ENCODE results near the gene ZNF419.
"Not testable (repeated sequence)": the region's sequence is repeated elsewhere in the genome, so short reads cannot be mapped to it uniquely, and the experiment has no call there.

ZNF419 gene

DNA sequence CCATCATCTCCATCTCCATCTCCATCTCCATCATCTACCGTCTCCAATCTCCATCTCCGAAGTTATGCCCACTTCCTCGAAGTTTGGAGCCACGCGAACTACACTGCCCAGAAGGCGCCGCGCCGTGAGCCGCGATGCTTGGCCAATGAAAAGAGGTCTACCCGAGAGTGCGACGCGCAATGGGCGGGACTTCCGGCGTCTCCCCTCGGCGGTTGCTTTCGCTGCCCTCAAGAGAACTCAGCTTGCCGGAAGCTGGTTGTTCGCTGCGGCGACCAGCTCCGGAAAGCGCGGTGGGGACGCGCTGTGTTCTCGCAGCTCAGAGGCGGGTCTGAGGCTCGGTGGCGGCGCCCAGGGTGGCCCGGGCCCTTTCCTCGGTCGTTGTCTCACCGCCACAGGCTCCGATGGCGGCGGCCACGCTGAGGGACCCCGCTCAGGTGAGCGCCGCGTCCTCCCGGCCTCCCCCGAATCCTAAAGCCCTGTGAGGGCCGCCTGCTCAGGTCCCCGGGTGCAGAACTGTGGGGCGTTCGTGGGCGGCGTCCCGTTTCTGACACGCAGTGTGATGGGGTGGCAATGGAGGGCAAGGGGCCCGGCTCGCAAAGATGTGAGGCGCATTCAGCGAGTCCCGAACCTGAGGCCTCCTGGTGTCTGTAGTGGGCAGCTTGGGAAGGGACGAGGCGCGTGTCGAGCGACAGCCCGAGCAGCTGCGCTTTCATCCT lies 12.3 kb downstream of the ZNF419 start, which contains the start of gene ZNF773:
TSS of gene ZNF773 (plus strand) at position 259 of the 716 bp plus-strand sequence. CDS start at position 402, 143 bp downstream.
- FAIRE-seq (peak; percentile 98), DNase-seq (ENCODE audit: insufficient read length) (peak; percentile 79)
- TF ChIP-seq TAF1 (IDR thresholded peaks at IDR 0.05; ENCODE audit: borderline replicate concordance, low read depth, low read length) (peak; percentile 51; the same call in 1 of the 2 replicates), POLR2AphosphoS5 (IDR thresholded peaks at IDR 0.05; ENCODE audit: low read depth, low read length) (peak; percentile 84), POLR2A (IDR thresholded peaks at IDR 0.05; ENCODE audit: low read depth, low read length) (peak; percentile 92)

- not testable (repeated sequence) for FAIRE-seq; DNase-seq (ENCODE audit: insufficient read length)
Measured at GRCh38 chr19:57500400-57500799, 12.8 kb downstream of the ZNF419 start.

- TF ChIP-seq TAF1 (IDR thresholded peaks at IDR 0.05; ENCODE audit: borderline replicate concordance, low read depth, low read length) (no peak), POLR2A (IDR thresholded peaks at IDR 0.05; ENCODE audit: low read depth, low read length) (no peak), POLR2AphosphoS5 (IDR thresholded peaks at IDR 0.05; ENCODE audit: low read depth, low read length) (no peak)
- DNase-seq (ENCODE audit: insufficient read length) (no peak), FAIRE-seq (no peak)
Measured at GRCh38 chr19:57506163-57506562, 18.6 kb downstream of the ZNF419 start.

- TF ChIP-seq POLR2AphosphoS5 (IDR thresholded peaks at IDR 0.05; ENCODE audit: low read depth, low read length): no peak
- no peak for TF ChIP-seq TAF1 (IDR thresholded peaks at IDR 0.05; ENCODE audit: borderline replicate concordance, low read depth, low read length)
- TF ChIP-seq POLR2A (IDR thresholded peaks at IDR 0.05; ENCODE audit: low read depth, low read length): no peak
- DNase-seq (ENCODE audit: insufficient read length) (no peak), FAIRE-seq (no peak)
Measured at GRCh38 chr19:57511484-57511883, 23.9 kb downstream of the ZNF419 start.

DNA sequence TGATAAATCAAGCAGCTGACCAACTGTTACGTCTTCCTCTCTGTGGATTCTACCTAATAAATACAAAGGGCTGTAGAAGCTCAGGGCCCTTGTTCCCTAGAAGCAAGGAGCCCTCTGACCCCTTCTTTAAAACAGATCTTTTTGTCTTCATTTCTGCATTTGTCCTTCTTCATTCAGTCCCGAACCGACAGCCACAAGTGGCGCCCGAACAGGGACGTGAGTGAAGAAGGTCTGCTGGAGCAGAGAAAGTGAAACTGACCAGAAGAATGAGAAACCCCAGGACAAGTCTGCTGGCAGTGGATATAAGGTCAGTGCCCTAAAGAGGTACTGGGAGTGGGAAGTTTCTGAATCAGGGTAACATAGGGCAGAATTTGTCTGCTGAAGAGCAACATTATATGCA lies 25.3 kb downstream of the ZNF419 start:
- FAIRE-seq (no peak), DNase-seq (ENCODE audit: insufficient read length) (no peak)
- TF ChIP-seq TAF1 (IDR thresholded peaks at IDR 0.05; ENCODE audit: borderline replicate concordance, low read depth, low read length): no peak
- no peak for TF ChIP-seq POLR2A (IDR thresholded peaks at IDR 0.05; ENCODE audit: low read depth, low read length)
- no peak for TF ChIP-seq POLR2AphosphoS5 (IDR thresholded peaks at IDR 0.05; ENCODE audit: low read depth, low read length)

GRCh38 chr19:57515255-57515654 lies 27.7 kb downstream of the ZNF419 start:
- DNase-seq (ENCODE audit: insufficient read length) (no peak), FAIRE-seq (no peak)
- TF ChIP-seq TAF1 (IDR thresholded peaks at IDR 0.05; ENCODE audit: borderline replicate concordance, low read depth, low read length): no peak
- TF ChIP-seq POLR2A (IDR thresholded peaks at IDR 0.05; ENCODE audit: low read depth, low read length): no peak
- no peak for TF ChIP-seq POLR2AphosphoS5 (IDR thresholded peaks at IDR 0.05; ENCODE audit: low read depth, low read length)

DNA sequence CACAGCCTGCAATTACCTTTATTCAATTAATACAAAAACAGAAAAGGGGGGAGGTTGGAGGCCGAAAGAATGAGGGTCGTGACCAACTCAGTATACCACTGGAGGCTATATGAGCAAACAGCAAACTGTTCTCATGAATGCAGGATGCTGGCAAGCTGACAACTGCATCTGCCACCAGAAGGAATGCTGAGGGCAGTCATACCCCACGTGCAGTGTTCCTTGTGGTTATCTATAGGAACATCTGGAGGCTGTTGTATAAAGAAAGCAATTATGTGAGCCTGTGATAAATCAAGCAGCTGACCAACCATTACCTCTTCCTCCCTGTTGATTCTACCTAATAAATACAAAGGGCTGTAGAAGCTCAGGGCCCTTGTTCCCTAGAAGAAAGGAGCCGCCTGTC lies 30.5 kb downstream of the ZNF419 start:
- DNase-seq (ENCODE audit: insufficient read length); FAIRE-seq: not testable (repeated sequence)

GRCh38 chr19:57527136-57527881 lies 39.8 kb downstream of the ZNF419 start, which contains the start of gene ZNF549:
Gene ZNF549, plus strand, starts transcription at chr19:57527356. Its CDS starts 218 bp downstream, at chr19:57527574.
- FAIRE-seq (peak; percentile 88), DNase-seq (ENCODE audit: insufficient read length) (peak; percentile 75)
- TF ChIP-seq POLR2A (IDR thresholded peaks at IDR 0.05; ENCODE audit: low read depth, low read length) (peak; percentile 80; the same call in 1 of the 2 replicates), POLR2AphosphoS5 (IDR thresholded peaks at IDR 0.05; ENCODE audit: low read depth, low read length) (peak; percentile 70), TAF1 (IDR thresholded peaks at IDR 0.05; ENCODE audit: borderline replicate concordance, low read depth, low read length) (peak; percentile 46; the same call in 1 of the 2 replicates)

DNA sequence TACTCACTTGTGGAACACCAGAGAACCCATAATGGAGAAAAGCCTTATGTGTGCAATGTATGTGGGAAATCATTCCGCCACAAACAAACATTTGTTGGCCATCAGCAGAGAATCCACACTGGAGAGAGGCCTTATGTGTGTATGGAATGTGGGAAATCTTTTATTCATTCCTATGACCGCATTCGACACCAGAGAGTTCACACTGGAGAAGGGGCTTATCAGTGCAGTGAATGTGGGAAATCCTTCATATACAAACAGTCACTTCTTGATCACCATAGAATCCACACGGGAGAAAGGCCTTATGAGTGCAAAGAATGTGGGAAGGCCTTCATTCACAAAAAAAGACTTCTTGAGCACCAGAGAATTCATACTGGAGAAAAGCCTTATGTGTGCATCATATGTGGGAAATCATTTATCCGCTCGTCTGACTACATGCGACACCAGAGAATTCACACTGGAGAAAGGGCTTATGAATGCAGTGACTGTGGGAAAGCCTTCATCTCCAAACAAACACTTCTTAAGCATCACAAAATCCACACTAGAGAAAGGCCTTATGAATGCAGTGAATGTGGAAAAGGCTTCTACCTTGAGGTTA lies 50.5 kb downstream of the ZNF419 start:
- FAIRE-seq (no peak), DNase-seq (ENCODE audit: insufficient read length) (no peak)
- TF ChIP-seq TAF1 (IDR thresholded peaks at IDR 0.05; ENCODE audit: borderline replicate concordance, low read depth, low read length) (no peak), POLR2A (IDR thresholded peaks at IDR 0.05; ENCODE audit: low read depth, low read length) (no peak), POLR2AphosphoS5 (IDR thresholded peaks at IDR 0.05; ENCODE audit: low read depth, low read length) (no peak)
